ENCODE data around the gene ZNF438.

GRCh38 chr10:30822693-30823465 is 208.8 kb downstream of the ZNF438 start:
- TF ChIP-seq CTCF (conservative IDR thresholded peaks at IDR 0.05) = no peak
- TF ChIP-seq ZFX (IDR thresholded peaks at IDR 0.05) = no peak
